GM10266 (cell line): ENCODE data around the gene KCNMA1.

ENCODE experiments used
- DNase-seq: peaks from one replicate; pipeline ENCODE4 v3.0.0; 2012; ENCODE audit errors: extremely low spot score
- TF ChIP-seq, protein P1 (sequence below): IDR thresholded peaks from 2 replicates; pipeline ENCODE4 v1.5.1; 2012; ENCODE audit warnings: mild to moderate bottlenecking, low read depth; ENCODE audit not compliant: control insufficient read depth, insufficient read depth; ENCODE audit errors: missing control alignments

KCNMA1 gene

GRCh38 chr10:77077316-77077945 is 560.2 kb downstream of the KCNMA1 start:
- no peak for DNase-seq
- TF ChIP-seq, protein P1, sequence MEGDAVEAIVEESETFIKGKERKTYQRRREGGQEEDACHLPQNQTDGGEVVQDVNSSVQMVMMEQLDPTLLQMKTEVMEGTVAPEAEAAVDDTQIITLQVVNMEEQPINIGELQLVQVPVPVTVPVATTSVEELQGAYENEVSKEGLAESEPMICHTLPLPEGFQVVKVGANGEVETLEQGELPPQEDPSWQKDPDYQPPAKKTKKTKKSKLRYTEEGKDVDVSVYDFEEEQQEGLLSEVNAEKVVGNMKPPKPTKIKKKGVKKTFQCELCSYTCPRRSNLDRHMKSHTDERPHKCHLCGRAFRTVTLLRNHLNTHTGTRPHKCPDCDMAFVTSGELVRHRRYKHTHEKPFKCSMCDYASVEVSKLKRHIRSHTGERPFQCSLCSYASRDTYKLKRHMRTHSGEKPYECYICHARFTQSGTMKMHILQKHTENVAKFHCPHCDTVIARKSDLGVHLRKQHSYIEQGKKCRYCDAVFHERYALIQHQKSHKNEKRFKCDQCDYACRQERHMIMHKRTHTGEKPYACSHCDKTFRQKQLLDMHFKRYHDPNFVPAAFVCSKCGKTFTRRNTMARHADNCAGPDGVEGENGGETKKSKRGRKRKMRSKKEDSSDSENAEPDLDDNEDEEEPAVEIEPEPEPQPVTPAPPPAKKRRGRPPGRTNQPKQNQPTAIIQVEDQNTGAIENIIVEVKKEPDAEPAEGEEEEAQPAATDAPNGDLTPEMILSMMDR = no peak

- no peak for DNase-seq
- TF ChIP-seq, protein P1 = no peak
These were observed 561.7 kb downstream of the KCNMA1 start for GRCh38 chr10:77075926-77076325.

- no peak for DNase-seq
These were observed 563.4 kb downstream of the KCNMA1 start for GRCh38 chr10:77074104-77074624.

DNA sequence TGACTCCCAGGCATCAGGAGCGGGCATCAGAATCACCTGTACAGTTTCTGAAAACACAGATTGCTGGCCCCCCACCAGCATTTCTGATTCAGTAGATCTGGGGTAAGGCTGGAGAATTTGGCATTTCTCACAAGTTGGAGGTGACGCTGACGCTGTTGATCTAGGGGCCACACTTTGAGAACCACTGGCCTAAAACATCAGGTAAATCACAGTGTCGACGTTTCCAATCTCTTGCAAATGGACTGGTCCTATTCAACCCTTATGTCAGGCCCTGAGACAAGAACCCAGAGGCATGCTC is 564.0 kb downstream of the KCNMA1 start:
- TF ChIP-seq, protein P1 = no peak
- no peak for DNase-seq

More at GRCh38 chr10:77074104-77074624, 563.4 kb downstream of the KCNMA1 start:
- TF ChIP-seq, protein P1 = no peak

DNA sequence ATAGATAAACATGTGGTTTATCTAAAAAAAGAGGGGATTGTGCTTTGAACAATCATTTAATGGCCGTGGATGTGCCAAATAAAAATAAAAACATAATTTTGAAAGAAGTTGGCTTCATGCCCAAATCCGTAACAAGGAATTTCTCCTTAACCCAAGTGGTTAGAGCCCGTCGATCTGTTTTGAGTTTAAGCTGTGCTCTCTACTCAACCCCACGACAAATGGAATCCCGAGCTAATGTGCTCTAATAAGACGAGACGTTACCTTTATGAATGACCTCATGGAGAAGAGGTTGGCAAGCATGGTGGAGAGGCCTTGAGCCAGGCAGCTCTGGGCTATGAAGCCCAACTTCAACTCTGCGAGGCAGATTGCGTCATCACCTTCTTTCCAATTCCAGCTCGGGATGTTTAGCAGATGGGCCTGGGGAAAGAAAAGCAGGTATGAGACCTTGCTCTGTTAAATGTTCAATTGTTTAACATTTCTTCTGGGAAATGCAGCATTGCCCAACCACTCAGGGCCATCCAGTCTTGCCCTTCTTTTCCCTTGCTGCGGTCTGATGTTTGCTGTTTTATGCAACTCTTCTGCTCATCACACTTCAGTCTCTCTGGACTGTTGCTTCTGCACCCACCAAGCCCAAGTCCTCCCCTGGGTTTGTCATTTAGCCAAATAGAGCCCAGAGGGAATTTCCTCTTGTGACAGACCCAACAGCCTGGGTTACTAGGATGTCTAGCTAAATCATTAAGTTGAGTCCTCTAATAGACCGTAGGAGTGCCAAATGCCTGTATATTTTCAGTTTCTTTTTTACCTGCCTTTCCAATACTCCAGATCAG is 564.6 kb downstream of the KCNMA1 start:
- DNase-seq = no peak
- TF ChIP-seq, protein P1 = no peak

DNA sequence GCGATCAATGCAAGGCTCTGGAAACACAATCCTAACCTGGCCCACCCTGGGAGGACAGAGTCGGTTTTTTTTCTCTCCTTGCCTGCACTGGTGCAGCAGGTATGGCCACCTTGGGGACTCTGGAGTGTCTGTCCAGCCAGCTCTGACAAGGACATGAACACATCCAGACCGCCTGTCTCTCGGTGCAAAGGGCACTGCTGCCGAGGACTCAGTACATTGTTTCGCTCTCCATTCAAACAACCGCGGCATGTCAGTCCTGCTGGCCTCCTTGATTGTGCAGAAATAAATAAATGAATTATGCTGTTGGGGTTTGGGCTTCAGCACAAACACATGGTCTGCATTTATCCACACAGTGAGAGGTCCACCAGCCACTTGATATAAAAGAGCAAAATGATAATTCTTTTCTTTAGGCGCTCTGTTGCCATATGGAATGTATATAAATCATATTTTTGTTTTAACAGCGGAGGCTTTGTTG is 565.2 kb downstream of the KCNMA1 start:
- DNase-seq = no peak
- TF ChIP-seq, protein P1 = no peak

- no peak for DNase-seq
- TF ChIP-seq, protein P1 = no peak
These were observed 565.7 kb downstream of the KCNMA1 start for GRCh38 chr10:77071956-77072355.
